Hepatocyte (in vitro differentiated cells): ENCODE data around the gene NUP58.

Experiments
- EZH2 ChIP-seq: fragments of 200-600 bp; sonication (generic); IDR thresholded peaks from 2 replicates; pipeline ENCODE4 v1.6.1; 2016; ENCODE audit warnings: antibody characterized with exemption, mild to moderate bottlenecking, borderline replicate concordance
- EZH2phosphoT487 ChIP-seq: fragments of 200-600 bp; sonication (generic); IDR thresholded peaks from one replicate; pipeline ENCODE4 v1.6.1; 2018; ENCODE audit warnings: antibody characterized with exemption, mild to moderate bottlenecking, low read depth, moderate library complexity; ENCODE audit not compliant: unreplicated experiment, severe bottlenecking
- TF ChIP-seq, protein P1 (sequence below): fragments of 200-600 bp; sonication (generic); IDR thresholded peaks from 2 replicates; pipeline ENCODE4 v1.5.1; 2016; ENCODE audit warnings: antibody characterized with exemption, mild to moderate bottlenecking; ENCODE audit not compliant: poor library complexity

GRCh38 chr13:25288966-25289365, 12.5 kb upstream of the NUP58 start:
- TF ChIP-seq, protein P1, sequence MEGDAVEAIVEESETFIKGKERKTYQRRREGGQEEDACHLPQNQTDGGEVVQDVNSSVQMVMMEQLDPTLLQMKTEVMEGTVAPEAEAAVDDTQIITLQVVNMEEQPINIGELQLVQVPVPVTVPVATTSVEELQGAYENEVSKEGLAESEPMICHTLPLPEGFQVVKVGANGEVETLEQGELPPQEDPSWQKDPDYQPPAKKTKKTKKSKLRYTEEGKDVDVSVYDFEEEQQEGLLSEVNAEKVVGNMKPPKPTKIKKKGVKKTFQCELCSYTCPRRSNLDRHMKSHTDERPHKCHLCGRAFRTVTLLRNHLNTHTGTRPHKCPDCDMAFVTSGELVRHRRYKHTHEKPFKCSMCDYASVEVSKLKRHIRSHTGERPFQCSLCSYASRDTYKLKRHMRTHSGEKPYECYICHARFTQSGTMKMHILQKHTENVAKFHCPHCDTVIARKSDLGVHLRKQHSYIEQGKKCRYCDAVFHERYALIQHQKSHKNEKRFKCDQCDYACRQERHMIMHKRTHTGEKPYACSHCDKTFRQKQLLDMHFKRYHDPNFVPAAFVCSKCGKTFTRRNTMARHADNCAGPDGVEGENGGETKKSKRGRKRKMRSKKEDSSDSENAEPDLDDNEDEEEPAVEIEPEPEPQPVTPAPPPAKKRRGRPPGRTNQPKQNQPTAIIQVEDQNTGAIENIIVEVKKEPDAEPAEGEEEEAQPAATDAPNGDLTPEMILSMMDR = no peak
- TF ChIP-seq EZH2 (no peak), EZH2phosphoT487 (no peak)
